ENCODE results near the gene TENT4B. TPM values are rescaled to one million over a fixed set of nuclear protein-coding genes. Genes with fewer than 3 reads are reported as not detected.

The TENT4B gene
- total RNA-seq, 1 experiment from 2014 or later, result 28.6 TPM

- H3K27me3 ChIP-seq (replicated peaks; ENCODE audit: control insufficient read depth, insufficient read depth, low read length), result no peaks in the 10 kb centered on the region
- Mint-ChIP-seq H3K4me3 (ENCODE audit: unreplicated experiment) (peak overlapping the region; percentile 76), H3K4me1 (ENCODE audit: low read depth, unreplicated experiment) (peaks cover 13% of the 10 kb centered on the region), H3K27me3 (ENCODE audit: insufficient read depth, unreplicated experiment) (no peaks in the 10 kb centered on the region), H3K36me3 (ENCODE audit: insufficient read depth, unreplicated experiment) (peaks cover 17% of the 10 kb centered on the region), H3K9me3 (ENCODE audit: unreplicated experiment) (no peaks in the 10 kb centered on the region), H3K27ac (ENCODE audit: unreplicated experiment) (peak overlapping the region; percentile 85)
- H3K4me3 ChIP-seq (ENCODE audit: low read depth, low read length), result peak overlapping the region; percentile 47
- BruUV-seq (replicated peaks), result TSS peak; percentile 23
- ChIA-PET POLR2A (interaction anchor here (0.7 kb wide), 1 partner anchor 67 kb away, joined by 3 read pairs; no protein-coding TSS in a partner anchor), CTCF (interaction anchor here (1.1 to 1.8 kb wide), 2 partner anchors 33 to 222 kb away, joined by 4 to 5 read pairs; partner anchors contain the start of gene CNEP1R1)
- TF ChIP-seq, protein P1, sequence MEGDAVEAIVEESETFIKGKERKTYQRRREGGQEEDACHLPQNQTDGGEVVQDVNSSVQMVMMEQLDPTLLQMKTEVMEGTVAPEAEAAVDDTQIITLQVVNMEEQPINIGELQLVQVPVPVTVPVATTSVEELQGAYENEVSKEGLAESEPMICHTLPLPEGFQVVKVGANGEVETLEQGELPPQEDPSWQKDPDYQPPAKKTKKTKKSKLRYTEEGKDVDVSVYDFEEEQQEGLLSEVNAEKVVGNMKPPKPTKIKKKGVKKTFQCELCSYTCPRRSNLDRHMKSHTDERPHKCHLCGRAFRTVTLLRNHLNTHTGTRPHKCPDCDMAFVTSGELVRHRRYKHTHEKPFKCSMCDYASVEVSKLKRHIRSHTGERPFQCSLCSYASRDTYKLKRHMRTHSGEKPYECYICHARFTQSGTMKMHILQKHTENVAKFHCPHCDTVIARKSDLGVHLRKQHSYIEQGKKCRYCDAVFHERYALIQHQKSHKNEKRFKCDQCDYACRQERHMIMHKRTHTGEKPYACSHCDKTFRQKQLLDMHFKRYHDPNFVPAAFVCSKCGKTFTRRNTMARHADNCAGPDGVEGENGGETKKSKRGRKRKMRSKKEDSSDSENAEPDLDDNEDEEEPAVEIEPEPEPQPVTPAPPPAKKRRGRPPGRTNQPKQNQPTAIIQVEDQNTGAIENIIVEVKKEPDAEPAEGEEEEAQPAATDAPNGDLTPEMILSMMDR (IDR thresholded peaks at IDR 0.05; ENCODE audit: insufficient read depth in 1 of 2, low read depth in 1 of 2, low read length in 1 of 2, severe bottlenecking in 1 of 2, unreplicated experiment in 1 of 2), result no peak
- H3K36me3 ChIP-seq (ENCODE audit: control insufficient read depth, insufficient read depth, low read length), result no peaks in the 10 kb centered on the region; the same call in 1 of the 2 replicates
- intact Hi-C loops (cut with micrococcal nuclease; ENCODE audit: unreplicated experiment), result no loop called here
- DNase-seq, result peak in 1 of 2 experiments; percentile 59
- H3K9me3 ChIP-seq, result no peaks in the 10 kb centered on the region
- H3K4me1 ChIP-seq, result peaks cover 14% of the 10 kb centered on the region
These were observed 93.4 kb downstream of the TENT4B start for GRCh38 chr16:50246299-50247122.

DNA sequence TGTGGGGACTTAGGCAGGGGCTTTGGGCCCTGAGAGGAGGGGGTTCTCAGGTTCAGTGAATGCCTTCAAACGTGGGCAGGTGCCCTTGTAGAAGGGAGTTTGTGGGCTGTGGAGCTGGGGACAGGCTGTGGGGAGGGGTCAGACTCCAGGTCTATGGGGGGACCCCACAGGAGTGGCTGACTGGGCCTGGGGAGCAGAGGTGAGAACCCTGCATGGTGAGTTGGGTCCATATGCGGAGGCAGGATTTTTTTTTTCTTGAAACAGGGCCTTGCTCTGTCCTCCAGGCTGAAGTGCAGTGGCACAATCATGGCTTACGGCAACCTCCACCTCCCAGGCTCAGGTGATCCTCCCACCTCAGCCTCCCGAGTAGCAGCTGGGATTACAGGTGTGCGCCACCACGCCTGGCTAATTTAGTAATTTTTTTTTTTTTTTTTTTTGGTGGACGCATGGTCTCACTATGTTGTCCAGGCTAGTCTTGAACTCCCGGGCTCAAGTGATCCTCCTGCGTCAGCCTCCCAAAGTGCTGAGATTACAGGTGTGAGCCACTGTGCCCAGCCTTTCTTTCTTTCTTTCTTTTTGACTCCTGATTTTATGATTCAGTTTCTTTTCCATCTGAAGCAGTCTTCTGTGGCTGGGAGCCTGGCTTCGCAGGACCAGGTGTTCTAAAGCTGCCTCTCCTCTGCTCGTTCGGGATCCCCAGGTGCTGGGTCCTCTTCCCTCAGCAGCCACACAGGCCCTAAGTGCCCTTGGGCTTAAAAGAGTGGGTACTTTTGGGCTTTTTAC lies 94.2 kb downstream of the TENT4B start:
- TF ChIP-seq, protein P1 (IDR thresholded peaks at IDR 0.05; ENCODE audit: insufficient read depth in 1 of 2, low read depth in 1 of 2, low read length in 1 of 2, severe bottlenecking in 1 of 2, unreplicated experiment in 1 of 2), result no peak
- Mint-ChIP-seq H3K36me3 (ENCODE audit: insufficient read depth, unreplicated experiment) (peaks cover 17% of the 10 kb centered on the region), H3K9me3 (ENCODE audit: unreplicated experiment) (no peaks in the 10 kb centered on the region), H3K27me3 (ENCODE audit: insufficient read depth, unreplicated experiment) (no peaks in the 10 kb centered on the region), H3K4me3 (ENCODE audit: unreplicated experiment) (peak overlapping the region; percentile 76), H3K27ac (ENCODE audit: unreplicated experiment) (peak overlapping the region; percentile 85), H3K4me1 (ENCODE audit: low read depth, unreplicated experiment) (peaks cover 13% of the 10 kb centered on the region)
- Histone ChIP-seq H3K36me3 (ENCODE audit: control insufficient read depth, insufficient read depth, low read length) (no peaks in the 10 kb centered on the region; the same call in 1 of the 2 replicates), H3K4me3 (ENCODE audit: low read depth, low read length) (peak overlapping the region; percentile 47), H3K9me3 (no peaks in the 10 kb centered on the region), H3K4me1 (peaks cover 14% of the 10 kb centered on the region), H3K27me3 (replicated peaks; ENCODE audit: control insufficient read depth, insufficient read depth, low read length) (no peaks in the 10 kb centered on the region)
- DNase-seq, result no peak
- ChIA-PET CTCF (no interaction called here), POLR2A (no interaction called here)
- BruUV-seq (replicated peaks), result no TSS peak
- intact Hi-C loops (cut with micrococcal nuclease; ENCODE audit: unreplicated experiment), result no loop called here

DNA sequence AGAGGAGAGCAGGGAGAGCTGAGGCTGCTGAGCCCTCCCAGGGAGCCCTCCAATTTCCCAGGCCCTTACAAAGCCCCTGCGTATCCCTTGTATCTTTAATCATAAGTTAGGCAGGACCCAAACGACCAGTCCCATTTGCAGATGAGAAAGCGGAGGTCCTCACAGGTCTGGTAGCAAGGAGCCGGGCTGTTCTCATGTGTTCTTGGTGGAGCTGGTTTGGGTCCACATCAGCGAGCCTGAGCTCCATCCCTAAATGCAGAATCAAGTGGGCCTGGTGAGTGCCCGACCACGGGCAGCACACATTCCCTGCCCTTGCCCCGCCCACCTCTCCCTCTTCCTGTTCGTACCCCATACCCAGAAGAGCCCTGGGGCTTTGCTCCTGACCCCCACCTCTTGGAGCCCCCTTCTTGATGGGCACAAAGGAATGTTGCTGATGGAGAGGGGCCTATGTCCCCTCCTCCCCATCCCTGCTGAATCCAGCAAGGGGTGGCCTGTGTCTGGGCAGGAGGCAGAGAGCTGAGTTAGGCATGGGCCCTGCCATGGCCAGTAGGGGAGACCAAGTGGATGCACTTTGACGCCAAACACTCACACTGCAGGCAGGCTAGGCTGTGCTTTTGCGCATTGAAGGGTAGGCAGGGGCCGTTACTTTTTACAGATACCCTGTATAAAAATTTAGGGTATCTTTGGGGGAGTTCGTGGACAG lies 95.0 kb downstream of the TENT4B start:
- Mint-ChIP-seq H3K27ac (ENCODE audit: unreplicated experiment) (peak overlapping the region; percentile 53), H3K27me3 (ENCODE audit: insufficient read depth, unreplicated experiment) (no peaks in the 10 kb centered on the region), H3K9me3 (ENCODE audit: unreplicated experiment) (no peaks in the 10 kb centered on the region), H3K4me1 (ENCODE audit: low read depth, unreplicated experiment) (peaks cover 13% of the 10 kb centered on the region), H3K4me3 (ENCODE audit: unreplicated experiment) (peak overlapping the region; percentile 76), H3K36me3 (ENCODE audit: insufficient read depth, unreplicated experiment) (peaks cover 18% of the 10 kb centered on the region)
- ChIA-PET CTCF (interaction anchor here (0.6 kb wide), 1 partner anchor 223 kb away, joined by 3 read pairs; the partner anchor contains the start of gene CNEP1R1), POLR2A (no interaction called here)
- Histone ChIP-seq H3K27me3 (replicated peaks; ENCODE audit: control insufficient read depth, insufficient read depth, low read length) (no peaks in the 10 kb centered on the region), H3K4me3 (ENCODE audit: low read depth, low read length) (no peak overlapping the region), H3K36me3 (ENCODE audit: control insufficient read depth, insufficient read depth, low read length) (no peaks in the 10 kb centered on the region; the same call in 1 of the 2 replicates), H3K9me3 (no peaks in the 10 kb centered on the region), H3K4me1 (peaks cover 14% of the 10 kb centered on the region)
- TF ChIP-seq, protein P1 (IDR thresholded peaks at IDR 0.05; ENCODE audit: insufficient read depth in 1 of 2, low read depth in 1 of 2, low read length in 1 of 2, severe bottlenecking in 1 of 2, unreplicated experiment in 1 of 2), result no peak
- intact Hi-C loops (cut with micrococcal nuclease; ENCODE audit: unreplicated experiment), result no loop called here
- BruUV-seq (replicated peaks), result no TSS peak
- DNase-seq, result no peak
